Measurements from ENCODE around the gene C8G. TPM values are rescaled to one million over a fixed set of nuclear protein-coding genes. Genes with fewer than 3 reads are reported as not detected.

C8G gene
- total and polyA plus RNA-seq, 2 of the 8 experiments (the other 6 are each of a cell fraction or from before 2014, with no cell fraction given) = 0.62 to 0.80 TPM

- no peak overlapping the region for H3K56ac ChIP-seq (replicated peaks; ENCODE audit: insufficient read length, low read depth, low read length)
- H2BK15ac ChIP-seq (ENCODE audit: low read length) = no peak overlapping the region
- H3K79me1 ChIP-seq (ENCODE audit: low read depth, low read length) = peaks cover 2% of the 10 kb centered on the region; the same call in 1 of the 2 replicates
- 88% methylated on average over 32 of the region's 32 CpGs; no CpG with 5 or more reads in 1 of the 2 experiments for WGBS, 2 experiments (ENCODE audit: extremely low coverage in 1 of 2, insufficient coverage in 1 of 2, insufficient read length in 1 of 2, insufficient replicate concordance in 2 of 2, low coverage in 1 of 2, low lambda C conversion rate in 2 of 2, missing lambda C conversion rate in 1 of 2)
- POLR2A ChIA-PET (ENCODE audit: partially characterized antibody) = interaction anchor here (1.0 kb wide), 1 partner anchor 25 kb away, joined by 3 read pairs; no protein-coding TSS in a partner anchor
- no peak for DNase-seq (ENCODE audit: low read depth in 1 of 2, low spot score in 2 of 2)
- no peaks in the 10 kb centered on the region for H3K4me1 ChIP-seq (replicated peaks in 1 of 4; ENCODE audit: control insufficient read depth in 3 of 4, insufficient read depth in 4 of 4, low read length in 3 of 4)
- H3K27ac ChIP-seq (ENCODE audit: low read depth, low read length) = no peak overlapping the region
- no peak overlapping the region for H3K4ac ChIP-seq (replicated peaks; ENCODE audit: insufficient read length, low read depth, low read length)
- no peak overlapping the region for H3K9ac ChIP-seq (replicated peaks in 1 of 4; ENCODE audit: extremely low read depth in 1 of 4, low read depth in 3 of 4, low read length in 3 of 4)
- H3K23ac ChIP-seq (ENCODE audit: insufficient read length) = no peak overlapping the region
- H3K79me2 ChIP-seq (ENCODE audit: control insufficient read depth in 1 of 2, insufficient read depth in 2 of 2, low read length in 2 of 2) = no peaks in the 10 kb centered on the region
- no peak overlapping the region for H3K14ac ChIP-seq (ENCODE audit: insufficient read length)
- no peak overlapping the region for H3K18ac ChIP-seq (ENCODE audit: extremely low read depth, low read length)
- no peak overlapping the region for H3K4me3 ChIP-seq (ENCODE audit: extremely low read depth in 1 of 4, insufficient read depth in 2 of 4, low read depth in 3 of 4, low read length in 4 of 4)
- H3K27me3 ChIP-seq (replicated peaks in 1 of 4; ENCODE audit: control insufficient read depth in 3 of 4, extremely low read depth in 1 of 4, insufficient read depth in 3 of 4, low read length in 3 of 4) = no peaks in the 10 kb centered on the region
- H4K91ac ChIP-seq (replicated peaks; ENCODE audit: insufficient read length, low read length) = no peak overlapping the region
- peaks cover 4 to 13% of the 10 kb centered on the region in 2 experiments for H4K20me1 ChIP-seq (replicated peaks in 1 of 2; ENCODE audit: control insufficient read depth in 1 of 2, insufficient read depth in 2 of 2, low read length in 2 of 2)
- H3K9me3 ChIP-seq (ENCODE audit: insufficient read depth in 2 of 2, low read depth in 1 of 2, low read length in 1 of 2) = no peaks in the 10 kb centered on the region
- no peak overlapping the region for H2AK5ac ChIP-seq (ENCODE audit: low read depth, low read length)
- no peak overlapping the region for H2BK12ac ChIP-seq (ENCODE audit: low read depth, low read length)
- no peak overlapping the region; the same call in 1 of the 2 replicates for H2BK5ac ChIP-seq (ENCODE audit: low read depth, low read length)
- H2BK120ac ChIP-seq (replicated peaks; ENCODE audit: low read depth, low read length) = no peak overlapping the region
- no peak overlapping the region for H4K5ac ChIP-seq (ENCODE audit: insufficient read length, low read depth, low read length)
- no peak overlapping the region for H2BK20ac ChIP-seq (ENCODE audit: low read length)
- no peak overlapping the region for H2AFZ ChIP-seq (ENCODE audit: low read length)
- H3K4me2 ChIP-seq (ENCODE audit: insufficient read depth in 1 of 2, low read depth in 2 of 2, low read length in 2 of 2) = no peak overlapping the region
- peaks cover 20 to 48% (median 33%) of the 10 kb centered on the region in 4 experiments for H3K36me3 ChIP-seq (ENCODE audit: control insufficient read depth in 2 of 4, insufficient read depth in 4 of 4, low read length in 3 of 4)
- H4K8ac ChIP-seq (ENCODE audit: extremely low read depth, insufficient read depth, low read length) = peak overlapping the region; percentile 65; the same call in 1 of the 2 replicates
- no peaks in the 10 kb centered on the region for H3K23me2 ChIP-seq (ENCODE audit: low read depth, low read length)
- no peak for FAIRE-seq
- CTCF ChIA-PET (ENCODE audit: partially characterized antibody) = interaction anchor here (0.7 to 1.0 kb wide), 2 partner anchors 48 to 74 kb away, joined by 3 to 4 read pairs; partner anchors contain the start of gene AJM1
- no peak for TF ChIP-seq RBBP5 (IDR thresholded peaks at IDR 0.05; ENCODE audit: borderline replicate concordance, low read depth, low read length)
- TF ChIP-seq RFX5 (IDR thresholded peaks at IDR 0.05; ENCODE audit: borderline replicate concordance, low read depth, low read length) = no peak
- no peak for TF ChIP-seq SP1 (IDR thresholded peaks at IDR 0.05; ENCODE audit: low read depth, low read length)
- TF ChIP-seq TBP (IDR thresholded peaks at IDR 0.05; ENCODE audit: low read depth, low read length) = no peak
- no peak for TF ChIP-seq TAF7 (optimal IDR thresholded peaks at IDR 0.05; ENCODE audit: borderline replicate concordance, low read depth, low read length)
- TF ChIP-seq BCL11A (IDR thresholded peaks at IDR 0.05; ENCODE audit: low read depth in 2 of 2, low read length in 2 of 2) = no peak
- no peak for TF ChIP-seq RAD21 (IDR thresholded peaks at IDR 0.05 in 1 of 2, conservative IDR thresholded peaks at IDR 0.05 in 1 of 2; ENCODE audit: low read depth in 2 of 2, low read length in 2 of 2)
- TF ChIP-seq SIRT6 (IDR thresholded peaks at IDR 0.05; ENCODE audit: low read length) = no peak
- no peak for TF ChIP-seq EZH2 (IDR thresholded peaks at IDR 0.05; ENCODE audit: low read depth, low read length, severe bottlenecking)
- no peak for TF ChIP-seq KDM4A (IDR thresholded peaks at IDR 0.05; ENCODE audit: low read depth, low read length, severe bottlenecking)
- no peak for TF ChIP-seq GABPA (IDR thresholded peaks at IDR 0.05; ENCODE audit: borderline replicate concordance, insufficient read depth, low read length)
Measured at GRCh38 chr9:136916330-136917184, 28.5 kb upstream of the C8G start.
